ENCODE measurements around the gene NOS1AP. TPM values are rescaled to one million over a fixed set of nuclear protein-coding genes. Genes with fewer than 3 reads are reported as not detected.

Gene NOS1AP
- polyA plus RNA-seq, 1 of the 3 experiments (the other 2 are of a cell fraction) = 0.03 TPM

GRCh38 chr1:162259894-162260455 lies 190.5 kb downstream of the NOS1AP start:
- no peak for DNase-seq
- no peak overlapping the region for H3K27ac ChIP-seq (ENCODE audit: low read depth in 2 of 2, low read length in 1 of 2)
- no peak overlapping the region for H2AFZ ChIP-seq (ENCODE audit: low read depth)
- no peak overlapping the region for H3K4me3 ChIP-seq (ENCODE audit: low read depth in 2 of 2, low read length in 1 of 2)
- ChIA-PET POLR2A (no interaction called here), CTCF (interaction anchor here (1.1 kb wide), 1 partner anchor 204 kb away, joined by 3 read pairs; no protein-coding TSS in a partner anchor)
- 0 out of 2 replicates have a peak, but pooled peaks cover 2% of the 10 kb centered on the region for H3K9me2 ChIP-seq
- no peak overlapping the region for H3K9ac ChIP-seq
- H3K4me1 ChIP-seq (ENCODE audit: control insufficient read depth in 1 of 2, insufficient read depth in 2 of 2, low read depth in 1 of 2, low read length in 1 of 2) = no peaks in the 10 kb centered on the region; a peak in 1 of 4 replicates
- H3K9me3 ChIP-seq = no peaks in the 10 kb centered on the region
- H4K20me1 ChIP-seq (ENCODE audit: insufficient read depth) = no peaks in the 10 kb centered on the region
- H3K4me2 ChIP-seq = no peak overlapping the region
- no peaks in the 10 kb centered on the region for H3K27me3 ChIP-seq (ENCODE audit: insufficient read depth)
- 0% methylated on average over 1 of the region's 1 CpG for WGBS (ENCODE audit: low lambda C conversion rate)
- H3K36me3 ChIP-seq (replicated peaks in 1 of 2; ENCODE audit: control insufficient read depth in 1 of 2, insufficient read depth in 2 of 2, low read length in 1 of 2) = no peaks in the 10 kb centered on the region
- no peaks in the 10 kb centered on the region for H3F3A ChIP-seq (replicated peaks; ENCODE audit: insufficient read depth)
- no peaks in the 10 kb centered on the region for H3K79me2 ChIP-seq (ENCODE audit: insufficient read depth)
- TF ChIP-seq NRF1 (IDR thresholded peaks at IDR 0.05; ENCODE audit: low read depth, low read length) (no peak), MAX (IDR thresholded peaks at IDR 0.05; ENCODE audit: low read depth) (no peak), GATA2 (CRISPR knock-in tag; IDR thresholded peaks at IDR 0.05) (no peak), ZBTB33 (IDR thresholded peaks at IDR 0.05; ENCODE audit: borderline replicate concordance, low read depth) (no peak), RFX5 (IDR thresholded peaks at IDR 0.05; ENCODE audit: low read length) (no peak), TEAD4 (IDR thresholded peaks at IDR 0.05; ENCODE audit: borderline replicate concordance, insufficient read depth) (no peak), EZH2phosphoT487 (IDR thresholded peaks at IDR 0.05; ENCODE audit: borderline replicate concordance, low read depth) (no peak), YY1 (IDR thresholded peaks at IDR 0.05; ENCODE audit: low read depth) (no peak), RXRA (IDR thresholded peaks at IDR 0.05; ENCODE audit: borderline replicate concordance, low read depth) (no peak)

- WGBS (ENCODE audit: low lambda C conversion rate) = 0% methylated on average over 1 of the region's 1 CpG
- Histone ChIP-seq H3K79me2 (ENCODE audit: insufficient read depth) (no peaks in the 10 kb centered on the region), H3F3A (replicated peaks; ENCODE audit: insufficient read depth) (no peaks in the 10 kb centered on the region), H3K4me2 (no peak overlapping the region), H2AFZ (ENCODE audit: low read depth) (no peak overlapping the region), H3K27me3 (ENCODE audit: insufficient read depth) (no peaks in the 10 kb centered on the region), H3K9me2 (0 out of 2 replicates have a peak, but pooled peaks cover 2% of the 10 kb centered on the region), H3K4me1 (ENCODE audit: control insufficient read depth in 1 of 2, insufficient read depth in 2 of 2, low read depth in 1 of 2, low read length in 1 of 2) (no peaks in the 10 kb centered on the region), H3K4me3 (ENCODE audit: low read depth in 2 of 2, low read length in 1 of 2) (no peak overlapping the region), H4K20me1 (ENCODE audit: insufficient read depth) (no peaks in the 10 kb centered on the region), H3K9me3 (no peaks in the 10 kb centered on the region), H3K9ac (no peak overlapping the region), H3K27ac (ENCODE audit: low read depth in 2 of 2, low read length in 1 of 2) (no peak overlapping the region), H3K36me3 (replicated peaks in 1 of 2; ENCODE audit: control insufficient read depth in 1 of 2, insufficient read depth in 2 of 2, low read length in 1 of 2) (no peaks in the 10 kb centered on the region)
- DNase-seq = no peak
- ChIA-PET CTCF (no interaction called here), POLR2A (no interaction called here)
- TF ChIP-seq IRF3 (IDR thresholded peaks at IDR 0.05; ENCODE audit: low read depth, low read length) (no peak), JUND (IDR thresholded peaks at IDR 0.05) (no peak), USF1 (IDR thresholded peaks at IDR 0.05; ENCODE audit: borderline replicate concordance, low read depth) (no peak), POLR2AphosphoS5 (IDR thresholded peaks at IDR 0.05; ENCODE audit: low read depth, low read length) (no peak), NRF1 (IDR thresholded peaks at IDR 0.05; ENCODE audit: low read depth, low read length) (no peak), ELF1 (IDR thresholded peaks at IDR 0.05) (no peak), GATA2 (CRISPR knock-in tag; IDR thresholded peaks at IDR 0.05) (no peak), SIN3A (IDR thresholded peaks at IDR 0.05; ENCODE audit: borderline replicate concordance, low read depth, low read length) (no peak), TAF1 (IDR thresholded peaks at IDR 0.05; ENCODE audit: borderline replicate concordance, low read depth, low read length) (no peak), MAX (IDR thresholded peaks at IDR 0.05; ENCODE audit: low read depth) (no peak), EZH2phosphoT487 (IDR thresholded peaks at IDR 0.05; ENCODE audit: borderline replicate concordance, low read depth) (no peak), FOXM1 (IDR thresholded peaks at IDR 0.05; ENCODE audit: low read depth) (no peak), MXI1 (IDR thresholded peaks at IDR 0.05; ENCODE audit: low read depth, low read length) (no peak), MEF2A (IDR thresholded peaks at IDR 0.05; ENCODE audit: borderline replicate concordance, low read depth) (no peak), RXRA (IDR thresholded peaks at IDR 0.05; ENCODE audit: borderline replicate concordance, low read depth) (no peak)
These were observed 194.6 kb downstream of the NOS1AP start for GRCh38 chr1:162264108-162264507.

All from SK-N-SH (cell line).